ENCODE data around the gene LANCL2. TPM values are rescaled to one million over a fixed set of nuclear protein-coding genes. Genes with fewer than 3 reads are reported as not detected.

The LANCL2 gene
- total and polyA plus RNA-seq, 2 donors from 2014 or later: 9.9 to 18.3 TPM

DNA sequence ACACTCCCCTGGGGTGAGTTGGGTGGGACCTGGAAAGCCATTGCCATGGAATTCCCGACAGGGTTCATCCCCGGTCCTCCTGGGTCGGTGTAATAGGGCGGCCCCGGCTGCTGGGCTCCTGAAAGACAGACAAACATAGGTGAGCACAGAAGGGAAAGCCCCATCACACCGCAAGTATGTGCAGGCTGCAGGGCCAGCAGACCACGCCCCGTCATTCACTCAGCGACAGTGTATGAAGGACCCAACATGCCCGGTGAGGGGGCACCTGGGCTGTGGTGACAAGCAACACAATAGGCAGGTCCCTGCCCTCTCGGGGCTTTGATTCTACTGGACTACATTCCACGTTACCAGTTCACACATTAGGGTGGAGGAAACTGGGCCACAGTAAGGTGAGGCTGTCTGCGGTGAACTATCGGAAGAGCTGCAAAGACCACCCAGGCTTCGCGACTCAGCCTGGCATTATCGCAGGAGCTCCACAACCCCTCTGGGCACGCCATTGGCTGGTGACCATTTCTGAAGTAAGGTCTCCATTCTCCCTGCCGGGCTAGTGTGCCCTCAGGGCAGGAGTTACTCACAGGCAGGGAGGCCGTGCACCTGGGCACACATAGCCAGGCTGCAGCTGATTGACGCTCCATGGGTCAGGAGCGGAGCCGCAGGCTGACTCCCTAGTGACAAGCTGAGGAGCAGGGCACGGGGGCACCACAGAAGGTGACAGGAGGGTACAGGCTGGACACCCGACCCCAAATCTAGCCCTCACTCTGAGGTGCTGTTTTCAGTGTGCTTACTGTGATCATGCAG is 108.0 kb downstream of the LANCL2 start:
- Histone ChIP-seq H3K4me3 (ENCODE audit: low read length in 3 of 3) (no peak overlapping the region), H3K36me3 (ENCODE audit: control insufficient read depth in 2 of 3, insufficient read depth in 3 of 3, low read length in 3 of 3) (peaks cover 0 to 3% (median 0%) of the 10 kb centered on the region in 3 donors), H3K4me1 (ENCODE audit: control insufficient read depth in 2 of 3, insufficient read depth in 2 of 3, low read depth in 1 of 3, low read length in 3 of 3) (no peaks in the 10 kb centered on the region), H3K9ac (ENCODE audit: low read length in 3 of 3) (no peak overlapping the region), H3K27ac (ENCODE audit: low read depth in 2 of 2, low read length in 2 of 2) (no peak overlapping the region), H3K9me3 (ENCODE audit: control insufficient read depth in 2 of 3, insufficient read depth in 1 of 3, low read length in 3 of 3) (no peaks in the 10 kb centered on the region), H3K27me3 (ENCODE audit: control insufficient read depth, insufficient read depth, low read length) (no peaks in the 10 kb centered on the region)
- DNase-seq: peak in 1 of 5 donors; percentile 25
- FAIRE-seq: no peak
- TF ChIP-seq, protein P1, sequence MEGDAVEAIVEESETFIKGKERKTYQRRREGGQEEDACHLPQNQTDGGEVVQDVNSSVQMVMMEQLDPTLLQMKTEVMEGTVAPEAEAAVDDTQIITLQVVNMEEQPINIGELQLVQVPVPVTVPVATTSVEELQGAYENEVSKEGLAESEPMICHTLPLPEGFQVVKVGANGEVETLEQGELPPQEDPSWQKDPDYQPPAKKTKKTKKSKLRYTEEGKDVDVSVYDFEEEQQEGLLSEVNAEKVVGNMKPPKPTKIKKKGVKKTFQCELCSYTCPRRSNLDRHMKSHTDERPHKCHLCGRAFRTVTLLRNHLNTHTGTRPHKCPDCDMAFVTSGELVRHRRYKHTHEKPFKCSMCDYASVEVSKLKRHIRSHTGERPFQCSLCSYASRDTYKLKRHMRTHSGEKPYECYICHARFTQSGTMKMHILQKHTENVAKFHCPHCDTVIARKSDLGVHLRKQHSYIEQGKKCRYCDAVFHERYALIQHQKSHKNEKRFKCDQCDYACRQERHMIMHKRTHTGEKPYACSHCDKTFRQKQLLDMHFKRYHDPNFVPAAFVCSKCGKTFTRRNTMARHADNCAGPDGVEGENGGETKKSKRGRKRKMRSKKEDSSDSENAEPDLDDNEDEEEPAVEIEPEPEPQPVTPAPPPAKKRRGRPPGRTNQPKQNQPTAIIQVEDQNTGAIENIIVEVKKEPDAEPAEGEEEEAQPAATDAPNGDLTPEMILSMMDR (IDR thresholded peaks at IDR 0.05; ENCODE audit: borderline replicate concordance, extremely low read depth, insufficient read depth): no peak
- intact Hi-C loops (cut with DNase I): no loop called here

DNA sequence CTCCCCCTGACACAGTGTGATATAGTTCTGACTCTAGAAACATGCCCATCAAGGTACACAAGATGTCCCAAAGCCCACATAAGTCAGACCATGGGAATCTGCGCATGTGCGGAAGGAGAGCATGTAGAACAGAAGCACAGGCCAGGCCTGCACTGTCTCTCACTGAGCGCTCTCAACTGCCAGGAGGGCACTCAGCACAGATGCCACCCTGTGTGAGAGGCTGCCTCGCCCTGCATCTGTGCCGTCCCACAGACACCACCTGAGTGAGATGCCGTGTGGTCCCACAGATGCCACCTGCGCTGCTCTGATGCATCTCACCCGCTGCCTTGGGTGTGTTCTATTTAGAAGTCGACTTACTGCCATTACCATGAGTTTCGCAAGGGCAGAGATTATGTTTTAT is 108.8 kb downstream of the LANCL2 start:
- Histone ChIP-seq H3K27me3 (ENCODE audit: control insufficient read depth, insufficient read depth, low read length) (no peaks in the 10 kb centered on the region), H3K9me3 (ENCODE audit: control insufficient read depth in 2 of 3, insufficient read depth in 1 of 3, low read length in 3 of 3) (no peaks in the 10 kb centered on the region), H3K9ac (ENCODE audit: low read length in 3 of 3) (no peak overlapping the region), H3K36me3 (ENCODE audit: control insufficient read depth in 2 of 3, insufficient read depth in 3 of 3, low read length in 3 of 3) (peaks cover 0 to 3% (median 0%) of the 10 kb centered on the region in 3 donors), H3K4me1 (ENCODE audit: control insufficient read depth in 2 of 3, insufficient read depth in 2 of 3, low read depth in 1 of 3, low read length in 3 of 3) (no peaks in the 10 kb centered on the region), H3K27ac (ENCODE audit: low read depth in 2 of 2, low read length in 2 of 2) (no peak overlapping the region), H3K4me3 (ENCODE audit: low read length in 3 of 3) (no peak overlapping the region)
- TF ChIP-seq, protein P1 (IDR thresholded peaks at IDR 0.05; ENCODE audit: borderline replicate concordance, extremely low read depth, insufficient read depth): no peak
- DNase-seq: peak in 1 of 5 donors; percentile 43
- FAIRE-seq: no peak
- intact Hi-C loops (cut with DNase I): no loop called here

DNA sequence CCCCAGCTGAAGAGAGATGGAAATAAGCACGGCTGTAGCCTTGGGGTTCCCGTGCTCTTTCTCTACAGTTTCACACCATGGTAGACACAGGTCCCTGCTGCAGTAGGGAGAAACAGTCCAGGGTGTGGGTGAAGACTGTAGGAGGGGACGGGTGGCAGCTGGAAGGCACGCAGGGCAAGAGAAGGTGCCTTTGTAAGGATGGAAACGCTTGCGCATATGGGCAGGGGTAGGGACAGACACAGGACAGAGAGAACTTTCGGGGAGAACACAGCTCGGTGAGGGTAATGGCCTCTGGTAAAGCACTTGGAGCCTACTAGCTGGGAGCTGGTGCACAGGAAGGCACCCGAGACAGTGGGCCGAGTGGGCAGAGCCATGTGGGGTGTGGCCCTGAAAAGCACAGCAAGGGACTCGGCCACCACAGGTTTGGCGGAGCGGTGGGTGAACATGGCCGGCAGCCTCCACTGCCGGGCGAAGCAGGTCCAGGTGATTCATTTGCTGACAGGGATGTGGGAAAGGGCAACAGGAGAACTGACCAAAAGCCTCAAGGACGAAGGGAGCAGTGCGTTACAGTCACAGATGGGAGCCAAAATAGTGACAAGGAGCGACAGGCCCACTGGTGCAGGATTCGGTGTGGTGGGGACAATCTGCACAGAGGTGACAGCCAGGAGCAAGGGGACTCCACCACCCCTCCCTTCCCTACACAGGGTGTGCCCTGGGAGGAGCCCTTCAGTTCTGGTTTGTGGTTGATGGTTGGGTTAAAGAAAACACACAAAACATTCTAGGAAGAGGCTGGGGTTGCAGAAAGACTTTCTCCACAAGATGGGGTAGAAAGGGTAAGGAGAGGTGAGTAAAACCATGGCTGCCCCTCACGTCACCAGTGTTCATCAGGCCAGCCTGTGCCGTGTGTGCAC is 110.1 kb downstream of the LANCL2 start:
- TF ChIP-seq, protein P1 (IDR thresholded peaks at IDR 0.05; ENCODE audit: borderline replicate concordance, extremely low read depth, insufficient read depth): no peak
- H3K36me3 ChIP-seq (ENCODE audit: control insufficient read depth in 2 of 3, insufficient read depth in 3 of 3, low read length in 3 of 3): no peaks in the 10 kb centered on the region

More for the DNA sequence above, 110.1 kb downstream of the LANCL2 start:
- H3K9me3 ChIP-seq (ENCODE audit: control insufficient read depth in 2 of 3, insufficient read depth in 1 of 3, low read length in 3 of 3): no peaks in the 10 kb centered on the region
- intact Hi-C loops (cut with DNase I): no loop called here
- no peaks in the 10 kb centered on the region for H3K27me3 ChIP-seq (ENCODE audit: control insufficient read depth, insufficient read depth, low read length)
- H3K4me1 ChIP-seq (ENCODE audit: control insufficient read depth in 2 of 3, insufficient read depth in 2 of 3, low read depth in 1 of 3, low read length in 3 of 3): no peaks in the 10 kb centered on the region
- DNase-seq (peak in 1 of 5 donors; percentile 34), FAIRE-seq (no peak)
- H3K27ac ChIP-seq (ENCODE audit: low read depth in 2 of 2, low read length in 2 of 2): no peak overlapping the region
- H3K9ac ChIP-seq (ENCODE audit: low read length in 3 of 3): no peak overlapping the region
- H3K4me3 ChIP-seq (ENCODE audit: low read length in 3 of 3): no peak overlapping the region
